ENCODE data around the gene APBB2.

DNA sequence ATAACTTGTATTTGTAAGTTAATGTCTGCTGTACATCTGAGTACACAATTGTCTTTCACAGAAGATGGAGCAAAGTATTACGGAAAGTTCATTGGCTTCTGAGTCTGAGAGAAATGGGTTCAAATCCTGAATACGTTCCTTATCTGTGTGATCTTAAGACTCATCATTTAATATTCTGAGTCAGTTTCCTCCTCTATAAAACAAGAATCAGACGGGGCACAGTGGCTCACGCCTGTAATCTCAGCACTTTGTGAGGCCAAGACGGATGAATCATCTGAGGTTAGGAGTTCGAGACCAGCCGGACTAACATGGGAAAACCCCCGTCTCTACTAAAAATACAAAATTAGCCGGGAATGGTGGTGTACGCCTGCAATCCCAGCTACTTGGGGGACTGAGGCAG lies 57.8 kb downstream of the APBB2 start:
- TF ChIP-seq, protein P1, sequence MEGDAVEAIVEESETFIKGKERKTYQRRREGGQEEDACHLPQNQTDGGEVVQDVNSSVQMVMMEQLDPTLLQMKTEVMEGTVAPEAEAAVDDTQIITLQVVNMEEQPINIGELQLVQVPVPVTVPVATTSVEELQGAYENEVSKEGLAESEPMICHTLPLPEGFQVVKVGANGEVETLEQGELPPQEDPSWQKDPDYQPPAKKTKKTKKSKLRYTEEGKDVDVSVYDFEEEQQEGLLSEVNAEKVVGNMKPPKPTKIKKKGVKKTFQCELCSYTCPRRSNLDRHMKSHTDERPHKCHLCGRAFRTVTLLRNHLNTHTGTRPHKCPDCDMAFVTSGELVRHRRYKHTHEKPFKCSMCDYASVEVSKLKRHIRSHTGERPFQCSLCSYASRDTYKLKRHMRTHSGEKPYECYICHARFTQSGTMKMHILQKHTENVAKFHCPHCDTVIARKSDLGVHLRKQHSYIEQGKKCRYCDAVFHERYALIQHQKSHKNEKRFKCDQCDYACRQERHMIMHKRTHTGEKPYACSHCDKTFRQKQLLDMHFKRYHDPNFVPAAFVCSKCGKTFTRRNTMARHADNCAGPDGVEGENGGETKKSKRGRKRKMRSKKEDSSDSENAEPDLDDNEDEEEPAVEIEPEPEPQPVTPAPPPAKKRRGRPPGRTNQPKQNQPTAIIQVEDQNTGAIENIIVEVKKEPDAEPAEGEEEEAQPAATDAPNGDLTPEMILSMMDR (IDR thresholded peaks at IDR 0.05; ENCODE audit: low read length): no peak
- TF ChIP-seq EZH2 (IDR thresholded peaks at IDR 0.05; ENCODE audit: borderline replicate concordance, low read length): no peak

Measured in OCI-LY1 (cell line).